KOPT-K1 (cell line): ENCODE measurements around the gene SDR42E2.
"Not testable (repeated sequence)": the region's sequence is repeated elsewhere in the genome, so short reads cannot be mapped to it uniquely, and the experiment has no call there.

Source experiments
- H3K27ac ChIP-seq: fragments of 200-600 bp; sonication (generic); 2 replicates; pipeline ENCODE4 v1.5.1; 2016; ENCODE audit warnings: antibody characterized with exemption, mild to moderate bottlenecking, low read depth, low read length; ENCODE audit not compliant: poor library complexity, severe bottlenecking
- H3K36me3 ChIP-seq: fragments of 200-600 bp; sonication (generic); 2 replicates; pipeline ENCODE4 v1.5.1; 2017; ENCODE audit warnings: antibody characterized with exemption, mild to moderate bottlenecking, low read length, moderate library complexity; ENCODE audit not compliant: insufficient read depth
- H3K9me3 ChIP-seq: fragments of 200-600 bp; sonication (generic); 2 replicates; pipeline ENCODE4 v1.5.1; 2017; ENCODE audit warnings: antibody characterized with exemption, low read length, mild to moderate bottlenecking; ENCODE audit not compliant: insufficient read depth, poor library complexity, severe bottlenecking

SDR42E2 gene

GRCh38 chr16:22141767-22142166 lies 20.5 kb upstream of the SDR42E2 start:
- Histone ChIP-seq H3K27ac (no peak overlapping the region), H3K36me3 (no peaks in the 10 kb centered on the region), H3K9me3 (no peaks in the 10 kb centered on the region)

GRCh38 chr16:22144520-22144919 lies 17.8 kb upstream of the SDR42E2 start:
- Histone ChIP-seq H3K36me3 (no peaks in the 10 kb centered on the region), H3K27ac (no peak overlapping the region), H3K9me3 (no peaks in the 10 kb centered on the region)

GRCh38 chr16:22147853-22148252 lies 14.5 kb upstream of the SDR42E2 start:
- no peaks in the 10 kb centered on the region for H3K36me3 ChIP-seq
- H3K9me3 ChIP-seq: no peaks in the 10 kb centered on the region
- H3K27ac ChIP-seq: no peak overlapping the region

- Histone ChIP-seq H3K9me3 (no peaks in the 10 kb centered on the region), H3K27ac (no peak overlapping the region), H3K36me3 (no peaks in the 10 kb centered on the region)
These were observed 10.9 kb upstream of the SDR42E2 start for GRCh38 chr16:22151246-22151998.

- Histone ChIP-seq H3K27ac (no peak overlapping the region), H3K9me3 (no peaks in the 10 kb centered on the region), H3K36me3 (no peaks in the 10 kb centered on the region)
These were observed 10.0 kb upstream of the SDR42E2 start for GRCh38 chr16:22152316-22152715.

GRCh38 chr16:22153078-22153477 lies 9.2 kb upstream of the SDR42E2 start:
- H3K9me3 ChIP-seq, H3K36me3 ChIP-seq, H3K27ac ChIP-seq: not testable (repeated sequence)

GRCh38 chr16:22161401-22161800 lies 905 bp upstream of the SDR42E2 start:
- H3K9me3 ChIP-seq: no peaks in the 10 kb centered on the region
- H3K36me3 ChIP-seq: no peaks in the 10 kb centered on the region
- H3K27ac ChIP-seq: no peak overlapping the region

GRCh38 chr16:22162656-22163009 lies 327 bp downstream of the SDR42E2 start:
- H3K27ac ChIP-seq: no peak overlapping the region
- H3K36me3 ChIP-seq: no peaks in the 10 kb centered on the region
- no peaks in the 10 kb centered on the region for H3K9me3 ChIP-seq

- no peaks in the 10 kb centered on the region for H3K9me3 ChIP-seq
- H3K27ac ChIP-seq: no peak overlapping the region
- H3K36me3 ChIP-seq: no peaks in the 10 kb centered on the region
These were observed 1.5 kb downstream of the SDR42E2 start for GRCh38 chr16:22163806-22164205.

- no peaks in the 10 kb centered on the region for H3K36me3 ChIP-seq
- no peaks in the 10 kb centered on the region for H3K9me3 ChIP-seq
- no peak overlapping the region for H3K27ac ChIP-seq
These were observed 2.2 kb downstream of the SDR42E2 start for GRCh38 chr16:22164482-22164881.

- Histone ChIP-seq H3K9me3 (no peaks in the 10 kb centered on the region), H3K27ac (no peak overlapping the region), H3K36me3 (no peaks in the 10 kb centered on the region)
These were observed 3.4 kb downstream of the SDR42E2 start for GRCh38 chr16:22165508-22166285.

- Histone ChIP-seq H3K9me3 (no peaks in the 10 kb centered on the region), H3K27ac (no peak overlapping the region), H3K36me3 (no peaks in the 10 kb centered on the region)
These were observed 9.6 kb downstream of the SDR42E2 start for GRCh38 chr16:22171953-22172352.

GRCh38 chr16:22172642-22173041 lies 10.3 kb downstream of the SDR42E2 start:
- not testable (repeated sequence) for H3K27ac ChIP-seq, H3K9me3 ChIP-seq, H3K36me3 ChIP-seq

GRCh38 chr16:22174642-22175041 lies 12.3 kb downstream of the SDR42E2 start:
- H3K27ac ChIP-seq: no peak overlapping the region
- no peaks in the 10 kb centered on the region for H3K9me3 ChIP-seq
- no peaks in the 10 kb centered on the region for H3K36me3 ChIP-seq

- H3K9me3 ChIP-seq: no peaks in the 10 kb centered on the region
These were observed 15.9 kb downstream of the SDR42E2 start for GRCh38 chr16:22177968-22178930.

More at GRCh38 chr16:22177968-22178930, 15.9 kb downstream of the SDR42E2 start:
- Histone ChIP-seq H3K27ac (no peak overlapping the region), H3K36me3 (no peaks in the 10 kb centered on the region)
